ENCODE results near the gene DLGAP1. TPM values are rescaled to one million over a fixed set of nuclear protein-coding genes. Genes with fewer than 3 reads are reported as not detected.
"Not testable (repeated sequence)": the region's sequence is repeated elsewhere in the genome, so short reads cannot be mapped to it uniquely, and the experiment has no call there.

DLGAP1 gene
- total RNA-seq (0.24 TPM), polyA plus RNA-seq (0.41 TPM)
- long read RNA-seq, donor 1, result 0 reads
- long read RNA-seq, donor 2, result 0 reads
- long read RNA-seq, donor 3, result 0 reads
- long read RNA-seq, donor 4, result 0 reads
- long read RNA-seq, donor 5, result 0 reads
- long read RNA-seq, donor 6, result 0 reads
- long read RNA-seq, donor 7, result 0 reads
- long read RNA-seq, donor 8, result 0 reads
- long read RNA-seq, donor 9, result 0 reads
- long read RNA-seq, donor 10, result 0 reads

DNA sequence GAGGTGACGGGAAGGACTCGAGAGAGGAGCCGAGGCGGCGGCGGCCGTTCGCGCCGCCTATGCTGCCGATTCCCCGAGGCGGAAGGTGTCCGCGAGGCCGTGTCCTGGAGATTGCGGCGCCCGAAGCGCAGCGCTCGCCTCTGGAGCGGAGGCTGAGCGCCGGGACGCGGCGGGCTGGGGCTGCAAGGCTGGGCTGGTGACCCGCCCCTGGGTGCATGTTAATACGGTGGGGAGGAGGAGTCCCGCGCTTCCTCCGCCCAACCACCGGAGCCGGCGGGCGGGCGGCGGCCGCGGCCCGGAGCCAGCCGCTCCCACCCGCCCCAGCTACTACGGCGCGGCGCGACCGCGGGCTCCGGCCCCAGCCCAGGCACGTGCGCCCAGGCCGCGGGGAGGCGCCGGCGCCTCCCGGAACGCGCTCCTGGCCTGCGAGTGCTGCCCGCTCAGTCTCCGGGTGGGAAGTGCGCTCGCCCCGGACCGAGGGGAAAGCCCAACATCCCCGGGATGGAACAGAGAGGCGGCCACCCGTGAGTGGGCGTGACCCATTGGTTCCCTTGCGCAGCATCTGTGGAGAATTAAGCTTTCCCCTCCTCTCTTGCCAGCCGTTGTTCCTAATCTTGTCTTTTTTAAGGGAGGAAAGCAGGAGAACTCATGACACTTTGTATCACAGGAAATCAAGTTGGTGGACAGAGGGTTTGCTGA is at the start of gene DLGAP1:
TSS of gene DLGAP1 (minus strand) at position 195 of the 699 bp plus-strand sequence.
- DNase-seq (ENCODE audit: low read depth in 6 of 9, low spot score in 9 of 9), result peak in 1 of 9 donors; percentile 1
- Histone ChIP-seq H3K9me3 (ENCODE audit: control insufficient read depth in 2 of 2, insufficient read depth in 1 of 2, low read length in 1 of 2) (no peaks in the 10 kb centered on the region), H3K27ac (ENCODE audit: low read depth in 1 of 2, low read length in 1 of 2) (no peak within 1 kb of the TSS), H3K36me3 (ENCODE audit: control insufficient read depth in 2 of 2, insufficient read depth in 2 of 2, low read length in 1 of 2) (no peaks in the 10 kb centered on the region), H3K4me3 (ENCODE audit: low read length in 2 of 2) (no peak within 1 kb of the TSS), H3K4me1 (ENCODE audit: control insufficient read depth in 2 of 2, insufficient read depth in 2 of 2, low read length in 2 of 2) (no peaks in the 10 kb centered on the region), H3K27me3 (ENCODE audit: control insufficient read depth in 2 of 2, insufficient read depth in 1 of 2, low read length in 1 of 2) (peaks cover 27 to 34% of the 10 kb centered on the region in 2 donors)
- 2% methylated on average over 75 of the region's 75 CpGs for WGBS

GRCh38 chr18:4494703-4495284 is 39.7 kb upstream of the DLGAP1 start:
- not testable (repeated sequence) for DNase-seq (ENCODE audit: low read depth in 6 of 9, low spot score in 9 of 9); H3K9me3 ChIP-seq (ENCODE audit: control insufficient read depth in 2 of 2, insufficient read depth in 1 of 2, low read length in 1 of 2); H3K36me3 ChIP-seq (ENCODE audit: control insufficient read depth in 2 of 2, insufficient read depth in 2 of 2, low read length in 1 of 2); H3K4me3 ChIP-seq (ENCODE audit: low read length in 2 of 2); H3K27ac ChIP-seq (ENCODE audit: low read depth in 1 of 2, low read length in 1 of 2); H3K4me1 ChIP-seq (ENCODE audit: control insufficient read depth in 2 of 2, insufficient read depth in 2 of 2, low read length in 2 of 2); H3K27me3 ChIP-seq (ENCODE audit: control insufficient read depth in 2 of 2, insufficient read depth in 1 of 2, low read length in 1 of 2)
- 91% methylated on average over 4 of the region's 4 CpGs for WGBS

- no peaks in the 10 kb centered on the region for H3K4me1 ChIP-seq (ENCODE audit: control insufficient read depth in 2 of 2, insufficient read depth in 2 of 2, low read length in 2 of 2)
- no peak overlapping the region for H3K27ac ChIP-seq (ENCODE audit: low read depth in 1 of 2, low read length in 1 of 2)
- 33% methylated on average over 3 of the region's 3 CpGs for whole genome bisulfite sequencing
- no peaks in the 10 kb centered on the region for H3K36me3 ChIP-seq (ENCODE audit: control insufficient read depth in 2 of 2, insufficient read depth in 2 of 2, low read length in 1 of 2)
- no peak for DNase-seq (ENCODE audit: low read depth in 6 of 9, low spot score in 9 of 9)
- H3K27me3 ChIP-seq (ENCODE audit: control insufficient read depth in 2 of 2, insufficient read depth in 1 of 2, low read length in 1 of 2), result no peaks in the 10 kb centered on the region
- no peaks in the 10 kb centered on the region for H3K9me3 ChIP-seq (ENCODE audit: control insufficient read depth in 2 of 2, insufficient read depth in 1 of 2, low read length in 1 of 2)
- no peak overlapping the region for H3K4me3 ChIP-seq (ENCODE audit: low read length in 2 of 2)
Observed at GRCh38 chr18:4468511-4468910, 13.4 kb upstream of the DLGAP1 start.

GRCh38 chr18:4454537-4455112 is 482 bp downstream of the DLGAP1 start:
- no peak overlapping the region for H3K4me3 ChIP-seq (ENCODE audit: low read length in 2 of 2)
- WGBS, result 3% methylated on average over 65 of the region's 65 CpGs
- H3K27ac ChIP-seq (ENCODE audit: low read depth in 1 of 2, low read length in 1 of 2), result no peak overlapping the region
- H3K4me1 ChIP-seq (ENCODE audit: control insufficient read depth in 2 of 2, insufficient read depth in 2 of 2, low read length in 2 of 2), result no peaks in the 10 kb centered on the region
- H3K9me3 ChIP-seq (ENCODE audit: control insufficient read depth in 2 of 2, insufficient read depth in 1 of 2, low read length in 1 of 2), result no peaks in the 10 kb centered on the region
- no peaks in the 10 kb centered on the region for H3K36me3 ChIP-seq (ENCODE audit: control insufficient read depth in 2 of 2, insufficient read depth in 2 of 2, low read length in 1 of 2)
- DNase-seq (ENCODE audit: low read depth in 6 of 9, low spot score in 9 of 9), result no peak
- H3K27me3 ChIP-seq (ENCODE audit: control insufficient read depth in 2 of 2, insufficient read depth in 1 of 2, low read length in 1 of 2), result peaks cover 27 to 34% of the 10 kb centered on the region in 2 donors

DNA sequence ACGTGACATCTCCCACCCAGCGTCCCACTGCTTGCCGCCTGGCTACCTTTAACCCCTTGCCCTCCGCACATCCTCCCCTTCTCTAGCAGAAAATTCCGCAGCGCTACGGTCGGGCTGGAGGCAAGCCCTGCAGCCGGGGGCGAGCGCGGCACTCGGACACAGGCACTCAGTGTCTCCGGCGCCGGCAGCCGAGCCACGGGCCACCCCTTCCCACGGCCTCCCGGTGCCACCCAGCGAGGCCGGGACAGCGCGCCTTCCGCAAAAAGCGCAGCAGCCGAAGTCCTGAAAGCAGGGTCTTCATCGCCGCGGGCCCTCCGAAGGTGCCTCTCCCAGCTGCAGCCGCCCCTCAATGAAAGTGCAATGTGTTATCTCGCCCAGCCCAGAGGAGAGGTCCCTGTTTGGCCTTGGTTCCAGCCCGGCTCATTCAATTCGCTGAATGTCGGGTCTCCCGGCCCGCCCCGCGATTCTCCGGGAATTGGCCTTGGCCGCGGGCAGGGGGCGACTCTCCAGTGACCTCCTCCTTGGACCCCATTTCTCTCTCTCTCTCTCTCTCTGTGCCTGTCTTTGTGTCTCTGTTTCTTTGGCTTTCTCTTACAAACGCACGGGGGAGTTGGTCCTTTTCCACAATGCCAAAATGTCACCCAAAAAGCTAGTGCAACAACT is 1.1 kb downstream of the DLGAP1 start:
- DNase-seq (ENCODE audit: low read depth in 6 of 9, low spot score in 9 of 9), result no peak
- Histone ChIP-seq H3K4me3 (ENCODE audit: low read length in 2 of 2) (no peak overlapping the region), H3K36me3 (ENCODE audit: control insufficient read depth in 2 of 2, insufficient read depth in 2 of 2, low read length in 1 of 2) (no peaks in the 10 kb centered on the region), H3K27me3 (ENCODE audit: control insufficient read depth in 2 of 2, insufficient read depth in 1 of 2, low read length in 1 of 2) (peaks cover 27 to 34% of the 10 kb centered on the region in 2 donors), H3K4me1 (ENCODE audit: control insufficient read depth in 2 of 2, insufficient read depth in 2 of 2, low read length in 2 of 2) (no peaks in the 10 kb centered on the region), H3K9me3 (ENCODE audit: control insufficient read depth in 2 of 2, insufficient read depth in 1 of 2, low read length in 1 of 2) (no peaks in the 10 kb centered on the region), H3K27ac (ENCODE audit: low read depth in 1 of 2, low read length in 1 of 2) (no peak overlapping the region)
- 4% methylated on average over 46 of the region's 46 CpGs for WGBS

GRCh38 chr18:4453567-4453873 is 1.6 kb downstream of the DLGAP1 start:
- Histone ChIP-seq H3K4me1 (ENCODE audit: control insufficient read depth in 2 of 2, insufficient read depth in 2 of 2, low read length in 2 of 2) (no peaks in the 10 kb centered on the region), H3K27me3 (ENCODE audit: control insufficient read depth in 2 of 2, insufficient read depth in 1 of 2, low read length in 1 of 2) (peaks cover 27 to 34% of the 10 kb centered on the region in 2 donors), H3K9me3 (ENCODE audit: control insufficient read depth in 2 of 2, insufficient read depth in 1 of 2, low read length in 1 of 2) (no peaks in the 10 kb centered on the region), H3K36me3 (ENCODE audit: control insufficient read depth in 2 of 2, insufficient read depth in 2 of 2, low read length in 1 of 2) (no peaks in the 10 kb centered on the region), H3K4me3 (ENCODE audit: low read length in 2 of 2) (no peak overlapping the region), H3K27ac (ENCODE audit: low read depth in 1 of 2, low read length in 1 of 2) (no peak overlapping the region)
- 5% methylated on average over 8 of the region's 8 CpGs for WGBS
- DNase-seq (ENCODE audit: low read depth in 6 of 9, low spot score in 9 of 9), result no peak

DNA sequence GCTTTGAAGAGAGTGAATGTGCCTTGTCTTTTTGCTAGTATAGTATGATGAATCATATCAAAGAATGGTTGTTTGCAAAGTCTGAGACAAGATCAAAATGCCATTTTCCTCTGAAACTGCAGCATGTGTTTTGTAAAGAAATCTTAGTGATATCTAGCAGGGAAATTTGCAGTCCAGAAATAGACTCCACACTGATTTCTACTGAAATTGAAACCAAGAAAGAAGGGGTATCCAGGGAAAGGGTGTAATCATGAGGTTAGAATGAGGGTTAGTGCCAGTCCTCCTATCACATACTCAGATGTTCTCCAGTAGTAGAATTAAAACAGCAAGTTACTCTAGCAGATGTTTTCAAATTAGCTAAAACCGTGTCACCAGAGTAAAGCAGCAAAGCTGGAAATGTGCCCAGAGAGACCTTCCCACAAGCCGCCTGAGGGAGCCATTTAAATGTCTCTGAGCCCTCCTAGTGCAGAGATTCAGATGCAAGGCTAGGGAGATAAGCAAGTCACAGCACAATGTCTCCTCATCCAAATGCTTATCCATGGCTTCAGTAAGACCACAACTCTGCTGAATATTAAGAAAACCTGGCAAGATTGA is 4.9 kb downstream of the DLGAP1 start:
- no peak for DNase-seq (ENCODE audit: low read depth in 6 of 9, low spot score in 9 of 9)
- H3K36me3 ChIP-seq (ENCODE audit: control insufficient read depth in 2 of 2, insufficient read depth in 2 of 2, low read length in 1 of 2), result no peaks in the 10 kb centered on the region
- H3K27ac ChIP-seq (ENCODE audit: low read depth in 1 of 2, low read length in 1 of 2), result no peak overlapping the region
- no peaks in the 10 kb centered on the region for H3K4me1 ChIP-seq (ENCODE audit: control insufficient read depth in 2 of 2, insufficient read depth in 2 of 2, low read length in 2 of 2)
- 61% methylated on average over 2 of the region's 2 CpGs for WGBS
- peaks cover 20 to 24% of the 10 kb centered on the region in 2 donors for H3K27me3 ChIP-seq (ENCODE audit: control insufficient read depth in 2 of 2, insufficient read depth in 1 of 2, low read length in 1 of 2)
- H3K9me3 ChIP-seq (ENCODE audit: control insufficient read depth in 2 of 2, insufficient read depth in 1 of 2, low read length in 1 of 2), result no peaks in the 10 kb centered on the region
- no peak overlapping the region for H3K4me3 ChIP-seq (ENCODE audit: low read length in 2 of 2)

GRCh38 chr18:4445902-4446301 is 9.2 kb downstream of the DLGAP1 start:
- H3K9me3 ChIP-seq (ENCODE audit: control insufficient read depth in 2 of 2, insufficient read depth in 1 of 2, low read length in 1 of 2), result no peaks in the 10 kb centered on the region
- no peaks in the 10 kb centered on the region for H3K4me1 ChIP-seq (ENCODE audit: control insufficient read depth in 2 of 2, insufficient read depth in 2 of 2, low read length in 2 of 2)
- H3K4me3 ChIP-seq (ENCODE audit: low read length in 2 of 2), result no peak overlapping the region
- H3K36me3 ChIP-seq (ENCODE audit: control insufficient read depth in 2 of 2, insufficient read depth in 2 of 2, low read length in 1 of 2), result no peaks in the 10 kb centered on the region
- no peak overlapping the region for H3K27ac ChIP-seq (ENCODE audit: low read depth in 1 of 2, low read length in 1 of 2)
- 85% methylated on average over 4 of the region's 4 CpGs for WGBS
- H3K27me3 ChIP-seq (ENCODE audit: control insufficient read depth in 2 of 2, insufficient read depth in 1 of 2, low read length in 1 of 2), result no peaks in the 10 kb centered on the region
- no peak for DNase-seq (ENCODE audit: low read depth in 6 of 9, low spot score in 9 of 9)

DNA sequence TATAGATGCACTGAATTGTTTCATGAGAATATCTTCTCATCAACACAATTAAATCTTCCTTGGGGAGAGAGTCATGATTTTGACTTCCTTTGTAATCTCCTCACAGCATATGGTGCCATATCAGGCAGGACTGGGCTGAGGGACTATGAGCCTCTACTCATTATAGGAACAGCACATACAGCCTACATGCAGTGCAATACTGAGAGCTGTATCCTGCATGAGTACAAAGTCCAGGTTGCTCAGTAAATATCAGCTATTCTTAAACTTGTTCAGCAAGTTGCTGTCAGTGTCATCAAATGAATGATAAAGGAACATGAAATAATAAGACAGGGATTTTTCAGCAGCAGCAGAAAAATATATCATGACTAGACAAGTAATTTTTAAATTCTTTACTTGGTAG is 10.8 kb downstream of the DLGAP1 start:
- H3K4me3 ChIP-seq (ENCODE audit: low read length in 2 of 2), result no peak overlapping the region
- H3K9me3 ChIP-seq (ENCODE audit: control insufficient read depth in 2 of 2, insufficient read depth in 1 of 2, low read length in 1 of 2), result no peaks in the 10 kb centered on the region
- H3K27me3 ChIP-seq (ENCODE audit: control insufficient read depth in 2 of 2, insufficient read depth in 1 of 2, low read length in 1 of 2), result no peaks in the 10 kb centered on the region
- H3K4me1 ChIP-seq (ENCODE audit: control insufficient read depth in 2 of 2, insufficient read depth in 2 of 2, low read length in 2 of 2), result no peaks in the 10 kb centered on the region
- no peaks in the 10 kb centered on the region for H3K36me3 ChIP-seq (ENCODE audit: control insufficient read depth in 2 of 2, insufficient read depth in 2 of 2, low read length in 1 of 2)
- no peak for DNase-seq (ENCODE audit: low read depth in 6 of 9, low spot score in 9 of 9)
- H3K27ac ChIP-seq (ENCODE audit: low read depth in 1 of 2, low read length in 1 of 2), result no peak overlapping the region

All from thymus (tissue), 14 donors.